ENCODE data around the gene CCDC124. TPM values are rescaled to one million over a fixed set of nuclear protein-coding genes. Genes with fewer than 3 reads are reported as not detected.
"Not testable (repeated sequence)": the region's sequence is repeated elsewhere in the genome, so short reads cannot be mapped to it uniquely, and the experiment has no call there.

Gene CCDC124
- total RNA-seq, 4 donors from 2014 or later, result 36.9 to 93.5 (median 41.4) TPM

DNA sequence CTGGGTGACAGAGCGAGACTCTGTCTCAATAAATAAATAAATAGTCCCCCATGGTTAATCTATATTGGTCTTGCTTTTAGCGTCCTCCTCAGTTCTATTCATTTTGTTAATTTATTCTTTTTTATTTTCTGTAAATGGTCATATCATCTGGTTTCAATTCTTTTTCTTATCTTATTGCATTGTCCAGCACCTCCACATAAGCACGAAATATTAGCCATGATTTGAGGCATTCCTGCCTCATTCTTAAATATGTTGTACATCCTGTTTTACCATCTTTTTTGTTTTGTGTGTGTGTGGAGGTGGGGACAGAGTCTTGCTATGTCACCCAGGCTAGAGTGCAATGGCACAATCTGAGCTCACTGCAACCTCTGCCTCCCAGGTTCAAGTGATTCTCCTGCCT, 24.6 kb upstream of the CCDC124 start:
- peaks cover 5% of the 10 kb centered on the region for H3K27me3 ChIP-seq
- intact Hi-C loops (cut with DNase I; ENCODE audit: low total_unique reads) (no loop called here), in situ Hi-C loops (cut with MboI; ENCODE audit: low pct_ligation_motif_present in 1 of 4, low pct_unique_long_range_greater_than_20kb in 1 of 4, low sequenced_read_pairs in 3 of 4) (no loop called here)
- 80 to 100% methylated on average over 1 to 3 of the region's 3 CpGs for WGBS, 2 donors (ENCODE audit: low coverage in 1 of 2)
- H3K36me3 ChIP-seq, result no peaks in the 10 kb centered on the region
- H3K9me3 ChIP-seq, result peaks cover 10 to 14% of the 10 kb centered on the region in 2 donors
- no peaks in the 10 kb centered on the region for H3K4me1 ChIP-seq
- H3K4me3 ChIP-seq, result no peak overlapping the region
- no peak for DNase-seq
- H3K27ac ChIP-seq, result no peak overlapping the region
- TF ChIP-seq POLR2AphosphoS5 (IDR thresholded peaks at IDR 0.05), result no peak
- no peak for TF ChIP-seq POLR2A (IDR thresholded peaks at IDR 0.05)

DNA sequence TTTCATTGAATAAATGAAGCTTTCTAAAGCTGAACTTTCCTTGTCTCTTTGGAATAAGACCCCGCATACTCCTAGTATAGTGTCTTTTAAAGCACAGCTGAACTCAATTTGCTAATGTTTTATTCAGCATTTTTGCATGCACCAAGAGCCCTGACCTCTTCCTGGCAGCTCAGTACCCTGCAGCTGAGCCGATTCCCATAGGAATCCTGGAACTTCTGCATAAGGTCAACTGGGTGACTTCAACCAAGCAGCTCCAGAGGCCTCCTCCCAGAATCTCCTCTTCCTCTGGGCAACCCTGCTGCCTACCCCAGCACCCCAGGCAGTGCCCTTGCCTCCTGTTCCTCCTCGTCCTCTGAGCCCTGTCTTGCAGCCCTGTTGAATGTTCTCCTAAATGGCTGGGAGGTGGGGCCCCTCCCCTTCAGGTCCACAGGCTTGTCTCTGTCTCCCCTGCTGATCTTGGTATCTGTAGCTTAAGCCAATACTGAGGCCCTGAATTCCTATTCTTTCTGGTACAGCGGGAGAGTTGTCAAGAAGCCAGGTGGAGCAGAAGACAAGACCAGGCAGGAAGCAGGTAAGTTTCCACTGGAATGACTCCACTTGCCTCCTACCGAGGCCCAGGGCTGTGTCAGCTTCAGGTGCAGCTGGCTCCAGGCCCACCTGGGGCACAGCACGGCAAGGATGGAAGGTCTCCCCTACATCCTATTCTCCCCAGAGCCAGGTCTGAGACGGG, 23.6 kb upstream of the CCDC124 start:
- no peak for TF ChIP-seq POLR2A (IDR thresholded peaks at IDR 0.05)
- TF ChIP-seq, protein P1, sequence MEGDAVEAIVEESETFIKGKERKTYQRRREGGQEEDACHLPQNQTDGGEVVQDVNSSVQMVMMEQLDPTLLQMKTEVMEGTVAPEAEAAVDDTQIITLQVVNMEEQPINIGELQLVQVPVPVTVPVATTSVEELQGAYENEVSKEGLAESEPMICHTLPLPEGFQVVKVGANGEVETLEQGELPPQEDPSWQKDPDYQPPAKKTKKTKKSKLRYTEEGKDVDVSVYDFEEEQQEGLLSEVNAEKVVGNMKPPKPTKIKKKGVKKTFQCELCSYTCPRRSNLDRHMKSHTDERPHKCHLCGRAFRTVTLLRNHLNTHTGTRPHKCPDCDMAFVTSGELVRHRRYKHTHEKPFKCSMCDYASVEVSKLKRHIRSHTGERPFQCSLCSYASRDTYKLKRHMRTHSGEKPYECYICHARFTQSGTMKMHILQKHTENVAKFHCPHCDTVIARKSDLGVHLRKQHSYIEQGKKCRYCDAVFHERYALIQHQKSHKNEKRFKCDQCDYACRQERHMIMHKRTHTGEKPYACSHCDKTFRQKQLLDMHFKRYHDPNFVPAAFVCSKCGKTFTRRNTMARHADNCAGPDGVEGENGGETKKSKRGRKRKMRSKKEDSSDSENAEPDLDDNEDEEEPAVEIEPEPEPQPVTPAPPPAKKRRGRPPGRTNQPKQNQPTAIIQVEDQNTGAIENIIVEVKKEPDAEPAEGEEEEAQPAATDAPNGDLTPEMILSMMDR (IDR thresholded peaks at IDR 0.05), result no peak
- no peak for TF ChIP-seq EP300 (IDR thresholded peaks at IDR 0.05; ENCODE audit: low read depth)
- TF ChIP-seq POLR2AphosphoS5 (IDR thresholded peaks at IDR 0.05), result no peak
- in situ Hi-C loops (cut with MboI; ENCODE audit: low pct_ligation_motif_present in 1 of 4, low pct_unique_long_range_greater_than_20kb in 1 of 4, low sequenced_read_pairs in 3 of 4), result no loop called here
- intact Hi-C loops (cut with DNase I; ENCODE audit: low total_unique reads), result no loop called here
- Histone ChIP-seq H3K36me3 (no peaks in the 10 kb centered on the region), H3K27me3 (peaks cover 7% of the 10 kb centered on the region), H3K27ac (no peak overlapping the region), H3K9me3 (peaks cover 16 to 18% of the 10 kb centered on the region in 2 donors), H3K4me3 (no peak overlapping the region), H3K4me1 (no peaks in the 10 kb centered on the region)
- DNase-seq, result no peak
- 61 to 100% methylated on average over 1 to 7 of the region's 7 CpGs for WGBS, 2 donors (ENCODE audit: low coverage in 1 of 2)

DNA sequence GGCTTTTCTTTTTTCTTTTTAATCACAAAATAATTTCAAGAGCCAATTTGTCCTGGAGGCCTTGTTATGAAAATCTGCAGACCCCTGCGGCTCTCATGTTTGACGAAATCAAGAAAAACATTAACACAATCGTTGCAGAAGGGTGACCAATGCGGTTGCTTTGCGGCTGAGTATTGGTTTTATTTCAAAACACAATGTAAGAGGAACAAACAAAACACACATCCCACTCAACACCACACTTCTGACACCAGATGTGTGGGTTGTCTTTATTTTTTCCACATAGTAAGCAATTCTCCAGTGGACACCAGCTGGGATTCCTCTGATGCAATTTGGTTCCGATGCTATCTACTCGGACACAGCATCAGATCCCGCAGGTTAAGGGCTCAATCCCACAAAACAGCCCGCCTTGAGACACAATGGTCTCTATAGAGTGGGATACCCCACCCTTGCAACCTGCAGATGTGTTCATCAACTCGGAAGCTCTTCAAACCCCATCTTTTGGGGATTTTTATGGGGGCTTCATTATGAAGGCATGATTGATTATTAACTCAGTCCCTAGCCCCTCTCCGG, 21.9 kb upstream of the CCDC124 start:
- Histone ChIP-seq H3K9me3 (peaks cover 16 to 18% of the 10 kb centered on the region in 2 donors), H3K36me3 (no peaks in the 10 kb centered on the region), H3K4me1 (no peaks in the 10 kb centered on the region), H3K27ac (no peak overlapping the region), H3K4me3 (no peak overlapping the region), H3K27me3 (peaks cover 7% of the 10 kb centered on the region)
- DNase-seq, result no peak
- WGBS, 2 donors (ENCODE audit: low coverage in 1 of 2), result 77 to 82% methylated on average over 5 to 11 of the region's 11 CpGs
- in situ Hi-C loops (cut with MboI; ENCODE audit: low pct_ligation_motif_present in 1 of 4, low pct_unique_long_range_greater_than_20kb in 1 of 4, low sequenced_read_pairs in 3 of 4) (no loop called here), intact Hi-C loops (cut with DNase I; ENCODE audit: low total_unique reads) (no loop called here)
- TF ChIP-seq, protein P1 (IDR thresholded peaks at IDR 0.05), result no peak

DNA sequence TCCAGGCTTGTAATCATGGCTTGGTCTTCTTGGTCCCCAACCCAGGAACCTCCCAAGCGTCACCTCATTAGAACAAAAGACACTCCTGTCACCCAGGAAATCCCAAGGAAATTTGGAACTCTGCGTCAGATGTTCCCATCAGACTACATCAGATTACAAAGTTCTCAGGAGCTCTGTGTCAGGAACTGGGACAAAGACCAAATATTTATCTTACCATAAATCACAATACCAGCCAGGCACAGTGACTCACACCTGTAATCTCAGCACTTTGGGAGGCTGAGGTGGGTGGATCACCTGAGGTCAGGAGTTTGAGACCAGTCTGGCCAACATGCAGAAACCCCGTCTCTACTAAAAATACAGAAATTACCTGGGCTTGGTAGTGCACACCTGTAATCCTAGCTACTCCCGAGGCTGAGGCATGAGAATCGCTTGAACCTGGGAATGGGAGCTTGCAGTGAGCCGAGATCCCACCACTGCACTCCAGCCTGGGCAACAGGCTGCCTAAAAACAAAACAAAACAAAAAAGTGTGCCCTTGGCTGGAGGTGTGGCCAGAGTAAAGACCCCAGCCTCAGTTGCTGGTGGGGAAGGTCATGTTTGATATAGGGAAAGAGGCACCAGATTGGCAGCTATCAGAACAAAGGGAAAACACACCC, 16.7 kb upstream of the CCDC124 start:
- in situ Hi-C loops (cut with MboI; ENCODE audit: low pct_ligation_motif_present in 1 of 4, low pct_unique_long_range_greater_than_20kb in 1 of 4, low sequenced_read_pairs in 3 of 4), result no loop called here
- H3K27ac ChIP-seq, result no peak overlapping the region
- TF ChIP-seq EP300 (IDR thresholded peaks at IDR 0.05; ENCODE audit: low read depth), result no peak
- TF ChIP-seq, protein P1 (IDR thresholded peaks at IDR 0.05), result no peak
- TF ChIP-seq POLR2AphosphoS5 (IDR thresholded peaks at IDR 0.05), result no peak
- no peak for TF ChIP-seq POLR2A (IDR thresholded peaks at IDR 0.05)
- H3K27me3 ChIP-seq, result peaks cover 11% of the 10 kb centered on the region
- WGBS, 2 donors (ENCODE audit: low coverage in 1 of 2), result 55% methylated on average over 6 of the region's 6 CpGs; no CpG with 5 or more reads in 1 of the 2 donors
- H3K4me1 ChIP-seq, result peaks cover 0 to 3% (median 0%) of the 10 kb centered on the region in 4 donors
- no peak overlapping the region for H3K4me3 ChIP-seq
- peaks cover 4 to 11% of the 10 kb centered on the region in 2 donors for H3K9me3 ChIP-seq
- no peak for DNase-seq
- no peaks in the 10 kb centered on the region for H3K36me3 ChIP-seq
- intact Hi-C loops (cut with DNase I; ENCODE audit: low total_unique reads), result no loop called here

DNA sequence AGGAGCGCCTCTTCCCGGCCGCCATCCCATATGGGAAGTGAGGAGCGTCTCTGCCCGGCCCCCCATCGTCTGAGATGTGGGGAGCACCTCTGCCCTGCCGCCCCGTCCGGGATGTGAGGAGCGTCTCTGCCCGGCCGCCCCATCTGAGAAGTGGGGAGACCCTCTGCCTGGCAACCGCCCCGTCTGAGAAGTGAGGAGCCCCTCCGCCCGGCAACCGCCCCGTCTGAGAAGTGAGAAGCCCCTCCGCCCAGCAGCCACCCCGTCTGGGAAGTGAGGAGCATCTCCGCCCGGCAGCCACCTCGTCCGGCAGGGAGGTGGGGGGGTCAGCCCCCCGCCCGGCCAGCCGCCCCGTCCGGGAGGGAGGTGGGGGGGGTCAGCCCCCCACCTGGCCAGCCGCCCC, 14.7 kb upstream of the CCDC124 start:
- H3K27me3 ChIP-seq; H3K27ac ChIP-seq; DNase-seq; H3K4me1 ChIP-seq; H3K4me3 ChIP-seq; H3K36me3 ChIP-seq; H3K9me3 ChIP-seq; in situ Hi-C loops (cut with MboI; ENCODE audit: low pct_ligation_motif_present in 1 of 4, low pct_unique_long_range_greater_than_20kb in 1 of 4, low sequenced_read_pairs in 3 of 4); intact Hi-C loops (cut with DNase I; ENCODE audit: low total_unique reads): not testable (repeated sequence)
- WGBS, 2 donors (ENCODE audit: low coverage in 1 of 2), result 93% methylated on average over 6 of the region's 30 CpGs; no CpG with 5 or more reads in 1 of the 2 donors

GRCh38 chr19:17919122-17919521, 13.7 kb upstream of the CCDC124 start:
- H3K27me3 ChIP-seq; H3K4me1 ChIP-seq; H3K27ac ChIP-seq; H3K9me3 ChIP-seq; in situ Hi-C loops (cut with MboI; ENCODE audit: low pct_ligation_motif_present in 1 of 4, low pct_unique_long_range_greater_than_20kb in 1 of 4, low sequenced_read_pairs in 3 of 4); H3K4me3 ChIP-seq; DNase-seq; intact Hi-C loops (cut with DNase I; ENCODE audit: low total_unique reads); H3K36me3 ChIP-seq: not testable (repeated sequence)
- 43% methylated on average over 5 of the region's 5 CpGs; no CpG with 5 or more reads in 1 of the 2 donors for WGBS, 2 donors (ENCODE audit: low coverage in 1 of 2)

All from transverse colon (tissue), 4 donors.